ENCODE results near the gene CEP170. TPM values are rescaled to one million over a fixed set of nuclear protein-coding genes. Genes with fewer than 3 reads are reported as not detected.
"Not testable (repeated sequence)": the region's sequence is repeated elsewhere in the genome, so short reads cannot be mapped to it uniquely, and the experiment has no call there.

Gene CEP170
- total RNA-seq, 1 experiment from 2014 or later: 65.2 TPM

DNA sequence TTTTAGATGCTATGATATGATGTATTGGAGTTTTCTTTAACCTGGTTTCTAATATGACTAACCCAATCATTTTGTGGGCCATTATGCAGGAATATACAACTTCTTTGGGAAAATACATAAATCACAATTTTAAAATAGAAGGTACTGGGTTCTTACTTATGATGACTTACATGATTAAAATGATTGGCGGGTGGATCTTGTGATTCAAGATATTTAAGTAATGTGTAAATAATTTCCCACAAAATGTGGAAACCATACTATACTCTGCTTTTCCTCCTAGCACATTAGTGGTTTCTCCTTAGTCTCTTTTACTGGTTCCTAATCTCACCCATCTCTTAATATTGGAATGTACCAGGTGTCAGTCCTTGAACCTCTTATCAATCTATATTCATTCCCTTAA lies 50.7 kb downstream of the CEP170 start:
- not testable (repeated sequence) for DNase-seq (ENCODE audit: low read depth in 1 of 2, low spot score in 2 of 2); H3K4me3 ChIP-seq; H3K36me3 ChIP-seq; H3K4me1 ChIP-seq (replicated peaks); H3K27me3 ChIP-seq (replicated peaks); H3K27ac ChIP-seq; H3K9me3 ChIP-seq (replicated peaks)

DNA sequence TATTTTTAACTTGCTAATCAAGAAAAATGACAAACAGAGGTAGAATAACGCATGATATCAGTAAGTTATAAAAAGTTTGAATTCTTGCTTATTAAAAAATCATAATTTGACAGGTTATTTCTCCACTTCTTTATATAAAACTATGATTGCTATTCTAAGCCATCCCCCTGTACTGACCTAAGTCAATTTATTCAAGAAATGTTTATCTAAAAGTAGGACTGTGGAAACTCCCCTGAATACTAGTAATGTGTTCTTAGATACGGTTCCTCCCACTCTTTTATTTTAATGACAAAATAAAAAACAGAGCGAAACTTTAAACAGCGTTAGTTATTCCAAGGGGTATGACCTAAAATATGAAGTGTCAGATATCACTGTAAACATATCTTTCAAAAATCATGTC lies 51.9 kb downstream of the CEP170 start:
- not testable (repeated sequence) for DNase-seq (ENCODE audit: low read depth in 1 of 2, low spot score in 2 of 2); H3K27ac ChIP-seq; H3K4me3 ChIP-seq; H3K36me3 ChIP-seq; H3K4me1 ChIP-seq (replicated peaks); H3K27me3 ChIP-seq (replicated peaks); H3K9me3 ChIP-seq (replicated peaks)

DNA sequence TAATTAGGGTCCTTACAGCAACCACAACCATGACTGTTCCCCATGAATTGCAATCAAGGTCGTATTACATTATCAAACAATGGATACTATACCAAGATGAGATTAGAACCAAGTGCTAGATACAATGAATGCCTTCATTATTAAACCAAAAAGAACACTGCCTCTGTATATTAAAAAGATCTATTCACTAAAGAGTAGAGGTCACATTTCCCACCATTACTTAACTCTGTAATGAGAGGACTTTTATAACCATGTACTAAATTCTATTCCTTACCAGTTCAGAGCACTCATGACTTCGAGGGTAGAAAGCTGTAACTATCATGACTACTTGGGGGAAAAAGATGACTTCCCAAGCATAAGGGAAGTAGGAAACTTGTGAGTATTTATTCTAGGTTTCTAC lies 53.8 kb downstream of the CEP170 start:
- H3K27me3 ChIP-seq (replicated peaks); H3K4me1 ChIP-seq (replicated peaks); DNase-seq (ENCODE audit: low read depth in 1 of 2, low spot score in 2 of 2); H3K36me3 ChIP-seq; H3K4me3 ChIP-seq; H3K9me3 ChIP-seq (replicated peaks); H3K27ac ChIP-seq: not testable (repeated sequence)

DNA sequence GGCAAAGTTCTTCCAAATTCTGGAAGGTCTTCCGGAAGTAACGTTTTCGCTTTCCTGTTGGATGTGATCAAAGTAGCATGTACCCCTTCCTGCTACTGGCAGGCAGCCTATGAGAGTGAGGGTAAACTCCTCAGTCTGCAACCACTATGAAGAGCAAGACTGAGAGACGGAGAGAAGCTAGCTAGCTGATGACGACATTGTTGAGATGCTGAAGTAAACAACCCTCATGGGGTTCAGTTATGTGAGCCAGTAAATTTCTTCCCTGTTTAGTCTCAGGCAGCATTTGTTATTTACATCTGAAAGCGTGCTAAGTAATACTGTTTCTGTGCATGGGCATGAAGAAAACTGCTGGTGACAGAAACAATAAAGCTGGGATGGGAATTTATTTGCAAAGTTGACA lies 57.6 kb downstream of the CEP170 start:
- not testable (repeated sequence) for H3K36me3 ChIP-seq; H3K27me3 ChIP-seq (replicated peaks); H3K9me3 ChIP-seq (replicated peaks); H3K4me1 ChIP-seq (replicated peaks); H3K4me3 ChIP-seq; DNase-seq (ENCODE audit: low read depth in 1 of 2, low spot score in 2 of 2); H3K27ac ChIP-seq

DNA sequence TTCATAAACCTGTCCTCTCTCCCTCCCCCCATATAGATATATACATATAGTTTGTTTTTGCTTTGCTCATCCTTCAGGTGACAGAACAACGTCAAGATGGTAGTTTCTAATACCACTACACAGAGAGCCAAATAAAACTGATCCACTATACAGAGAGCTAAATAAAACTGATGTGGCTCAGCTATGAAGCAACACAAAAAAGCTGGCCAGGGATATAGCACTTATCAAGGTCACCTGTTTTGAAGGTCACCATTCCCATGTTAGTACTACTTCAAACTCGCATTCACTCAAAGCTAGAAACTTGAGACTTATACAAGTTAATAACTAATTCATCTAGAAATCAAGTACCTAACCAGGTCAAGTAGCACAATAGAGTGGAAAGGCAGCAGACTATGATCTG lies 61.8 kb downstream of the CEP170 start:
- DNase-seq (ENCODE audit: low read depth in 1 of 2, low spot score in 2 of 2); H3K9me3 ChIP-seq (replicated peaks); H3K36me3 ChIP-seq: not testable (repeated sequence)

DNA sequence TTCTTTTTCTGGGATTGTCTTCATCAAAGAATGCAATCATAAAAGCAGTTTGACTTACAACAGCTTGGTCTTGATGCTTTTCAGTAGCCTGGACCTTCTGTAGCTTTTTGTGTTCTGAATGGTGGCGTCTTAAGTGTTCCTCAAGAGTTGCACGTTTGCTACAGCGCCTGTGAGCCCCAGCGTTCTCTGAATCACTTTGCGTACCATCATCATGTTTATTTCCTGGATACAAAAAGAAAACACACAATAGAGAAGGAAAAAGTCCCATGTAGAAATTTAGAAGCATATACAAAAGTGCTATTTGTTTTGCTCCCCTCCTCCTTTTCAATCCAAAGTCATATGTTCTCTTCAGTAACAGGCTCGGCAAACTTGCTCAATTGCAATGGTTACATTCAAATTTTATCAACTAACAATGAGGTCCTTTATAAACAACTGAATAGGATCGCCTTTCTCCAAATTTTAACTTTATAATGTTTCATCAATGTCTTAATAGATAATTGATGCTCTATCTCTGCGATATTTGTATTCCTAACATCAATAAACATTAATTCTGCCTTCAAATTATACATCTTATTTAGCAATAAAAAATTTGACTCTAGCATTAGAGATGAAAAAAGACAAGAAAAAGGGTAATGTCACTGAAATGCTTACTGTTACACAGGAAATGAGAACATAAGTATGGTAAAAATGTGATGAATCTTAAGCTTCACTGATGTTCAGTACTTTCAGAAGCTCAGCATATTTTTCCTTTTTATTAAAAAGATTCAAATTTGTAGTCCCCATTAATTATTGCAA lies 68.7 kb downstream of the CEP170 start:
- H3K27me3 ChIP-seq (replicated peaks); H3K9me3 ChIP-seq (replicated peaks); H3K4me3 ChIP-seq; H3K4me1 ChIP-seq (replicated peaks); H3K27ac ChIP-seq; H3K36me3 ChIP-seq; DNase-seq (ENCODE audit: low read depth in 1 of 2, low spot score in 2 of 2): not testable (repeated sequence)

More for the DNA sequence above, 61.8 kb downstream of the CEP170 start:
- not testable (repeated sequence) for H3K4me1 ChIP-seq (replicated peaks); H3K27me3 ChIP-seq (replicated peaks); H3K4me3 ChIP-seq; H3K27ac ChIP-seq

DNA sequence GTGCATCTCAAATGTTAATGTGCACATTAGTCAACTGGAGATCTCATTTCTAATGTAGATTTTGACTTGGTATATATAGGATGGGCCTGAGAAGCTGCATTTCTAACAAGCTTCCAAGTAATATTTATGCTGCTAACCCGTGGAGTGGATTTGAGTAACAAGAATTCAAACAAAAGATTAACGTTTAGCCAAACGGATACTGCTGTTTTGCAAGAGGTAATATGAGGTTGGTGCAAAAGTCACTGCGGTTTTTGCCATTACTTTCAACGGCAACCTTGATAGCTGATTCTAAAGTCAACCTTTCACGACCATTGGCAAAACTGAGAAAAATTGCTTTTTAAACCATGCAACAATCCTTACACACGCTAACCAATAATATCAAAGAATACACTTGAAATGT lies 70.3 kb downstream of the CEP170 start:
- H3K9me3 ChIP-seq (replicated peaks); H3K27ac ChIP-seq; H3K4me3 ChIP-seq; H3K27me3 ChIP-seq (replicated peaks); H3K36me3 ChIP-seq; H3K4me1 ChIP-seq (replicated peaks); DNase-seq (ENCODE audit: low read depth in 1 of 2, low spot score in 2 of 2): not testable (repeated sequence)

DNA sequence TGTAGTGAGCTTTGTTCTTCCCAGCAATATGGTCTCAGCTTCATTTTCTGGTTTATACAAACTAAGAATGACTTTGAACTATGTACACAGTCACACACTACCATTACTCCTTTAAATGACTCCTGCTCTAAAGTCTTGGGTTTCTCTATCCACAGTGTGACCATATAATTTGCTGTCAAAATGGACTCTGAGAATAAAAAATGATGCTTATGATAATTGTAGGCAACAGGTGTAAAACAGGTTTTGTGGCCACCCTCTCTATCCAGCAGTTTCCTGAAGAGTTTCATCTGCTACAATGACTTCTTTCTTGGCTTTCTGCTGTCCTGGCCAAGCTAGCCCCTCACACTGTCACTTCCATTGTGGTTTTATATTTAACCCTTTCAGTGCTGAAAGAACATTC lies 71.4 kb downstream of the CEP170 start:
- not testable (repeated sequence) for H3K27me3 ChIP-seq (replicated peaks); H3K4me1 ChIP-seq (replicated peaks); H3K36me3 ChIP-seq; H3K4me3 ChIP-seq; H3K9me3 ChIP-seq (replicated peaks); DNase-seq (ENCODE audit: low read depth in 1 of 2, low spot score in 2 of 2); H3K27ac ChIP-seq

DNA sequence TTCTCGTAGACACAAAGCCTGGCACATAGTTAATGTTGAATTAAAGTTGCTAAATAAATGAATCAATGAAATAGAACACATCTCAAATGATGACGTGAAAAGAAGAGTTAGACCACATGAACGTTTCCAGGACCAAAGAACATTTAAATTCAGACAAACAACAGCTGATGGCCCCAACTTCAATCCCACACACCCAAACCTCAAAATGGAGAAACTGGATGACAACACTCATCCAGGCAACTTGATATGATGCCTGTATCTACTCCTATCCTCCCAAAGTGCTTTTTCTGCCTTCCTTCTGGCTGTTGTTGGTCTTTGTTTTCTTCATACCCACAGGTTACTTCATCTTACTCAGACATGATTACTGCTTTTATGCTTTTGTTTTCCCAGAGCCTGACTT lies 71.9 kb downstream of the CEP170 start:
- not testable (repeated sequence) for H3K27ac ChIP-seq; H3K9me3 ChIP-seq (replicated peaks); H3K4me3 ChIP-seq; H3K4me1 ChIP-seq (replicated peaks); DNase-seq (ENCODE audit: low read depth in 1 of 2, low spot score in 2 of 2); H3K27me3 ChIP-seq (replicated peaks); H3K36me3 ChIP-seq

DNA sequence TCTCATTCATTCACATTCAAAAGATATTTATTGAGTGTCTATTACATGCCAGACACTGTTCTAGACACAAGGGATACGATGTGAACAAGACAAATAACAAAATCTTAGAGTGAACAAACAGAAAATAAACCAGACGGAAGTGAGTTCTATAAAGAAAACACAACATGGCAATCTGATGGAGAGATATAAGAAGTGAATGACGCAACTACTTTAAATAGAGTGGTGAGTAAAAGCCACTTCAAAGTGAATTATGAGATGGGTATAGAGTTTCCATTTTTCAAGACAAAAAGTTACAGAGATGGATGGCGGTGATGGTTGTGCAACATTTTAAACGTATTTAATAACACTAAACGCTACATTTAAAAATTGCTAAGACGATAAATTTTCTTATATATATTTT lies 75.4 kb downstream of the CEP170 start:
- Histone ChIP-seq H3K4me1 (replicated peaks) (no peaks in the 10 kb centered on the region), H3K27ac (no peak overlapping the region), H3K4me3 (no peak overlapping the region), H3K9me3 (replicated peaks) (no peaks in the 10 kb centered on the region), H3K27me3 (replicated peaks) (no peaks in the 10 kb centered on the region), H3K36me3 (no peaks in the 10 kb centered on the region)
- DNase-seq (ENCODE audit: low read depth in 1 of 2, low spot score in 2 of 2): no peak

DNA sequence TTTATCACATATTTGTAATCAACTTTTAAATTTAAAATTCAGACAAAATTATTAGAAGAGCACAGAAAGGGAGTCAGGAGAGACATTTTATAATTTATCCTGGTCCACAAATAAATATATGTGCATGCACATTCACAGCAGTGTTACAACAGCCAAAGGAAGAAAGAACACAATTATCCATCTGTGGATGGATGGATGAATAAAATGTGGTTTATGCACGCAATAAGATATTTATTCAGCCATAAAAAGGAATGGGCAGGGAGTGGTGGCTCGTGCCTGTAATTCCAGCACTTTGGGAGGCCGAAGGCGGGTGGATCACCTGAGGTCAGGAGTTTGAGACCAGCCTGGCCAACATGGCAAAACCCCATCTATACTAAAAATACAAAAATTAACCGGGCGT lies 77.3 kb downstream of the CEP170 start:
- not testable (repeated sequence) for H3K36me3 ChIP-seq; H3K27ac ChIP-seq; H3K4me1 ChIP-seq (replicated peaks); H3K27me3 ChIP-seq (replicated peaks); H3K9me3 ChIP-seq (replicated peaks); DNase-seq (ENCODE audit: low read depth in 1 of 2, low spot score in 2 of 2); H3K4me3 ChIP-seq

DNA sequence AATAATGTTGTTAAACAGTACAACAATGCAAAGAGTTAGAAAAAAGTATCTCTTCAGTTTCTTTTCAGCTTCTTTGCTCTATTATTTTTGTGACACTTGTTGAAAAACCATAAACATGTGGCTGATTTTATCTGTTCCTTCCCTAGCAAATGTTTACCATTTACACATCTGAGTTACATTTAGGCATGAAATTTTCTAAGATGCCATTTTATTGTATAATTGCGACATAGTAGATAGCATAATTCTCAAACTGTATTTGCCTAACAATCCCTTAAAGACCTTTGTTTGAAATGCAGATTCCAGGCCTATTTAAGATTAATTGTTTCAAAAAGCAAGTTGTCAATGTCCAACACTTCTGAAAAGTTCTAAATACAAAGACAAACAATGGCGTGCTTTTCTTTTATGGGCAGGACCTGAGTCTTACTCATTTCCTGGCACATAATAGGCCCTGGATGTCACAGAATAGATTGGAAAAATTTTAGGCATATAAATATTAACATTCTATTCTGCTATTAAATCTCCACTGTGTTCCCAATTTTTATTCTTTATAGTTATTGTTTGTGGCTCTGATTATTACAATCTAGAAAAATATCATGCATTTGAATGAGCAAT lies 81.2 kb downstream of the CEP170 start:
- H3K4me3 ChIP-seq; H3K4me1 ChIP-seq (replicated peaks); H3K36me3 ChIP-seq; H3K9me3 ChIP-seq (replicated peaks); H3K27me3 ChIP-seq (replicated peaks): not testable (repeated sequence)
- H3K27ac ChIP-seq: peak overlapping the region; percentile 42; the same call in 1 of the 2 replicates
- DNase-seq (ENCODE audit: low read depth in 1 of 2, low spot score in 2 of 2): peak in 1 of 2 experiments; percentile 39

DNA sequence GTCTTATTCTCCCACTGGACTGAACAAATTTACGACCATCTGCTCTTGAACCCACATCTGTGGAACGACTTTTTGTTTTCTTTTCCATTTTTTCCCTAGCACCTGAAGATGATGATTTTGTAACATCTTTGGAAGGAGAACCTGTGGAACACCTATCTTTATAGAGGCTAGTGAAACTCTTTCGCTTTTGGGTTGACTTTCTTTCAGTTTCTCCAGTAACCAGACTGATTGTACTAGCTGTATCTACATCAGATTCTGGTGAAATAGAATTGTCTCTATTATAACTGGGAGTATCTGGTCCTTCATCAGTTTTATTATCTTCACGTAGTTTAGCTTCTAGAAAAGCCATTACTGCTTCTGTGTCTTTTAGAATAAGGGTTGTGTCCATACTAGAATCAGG lies 90.2 kb downstream of the CEP170 start:
- not testable (repeated sequence) for H3K27me3 ChIP-seq (replicated peaks); H3K27ac ChIP-seq; H3K4me3 ChIP-seq; DNase-seq (ENCODE audit: low read depth in 1 of 2, low spot score in 2 of 2); H3K36me3 ChIP-seq; H3K4me1 ChIP-seq (replicated peaks); H3K9me3 ChIP-seq (replicated peaks)

DNA sequence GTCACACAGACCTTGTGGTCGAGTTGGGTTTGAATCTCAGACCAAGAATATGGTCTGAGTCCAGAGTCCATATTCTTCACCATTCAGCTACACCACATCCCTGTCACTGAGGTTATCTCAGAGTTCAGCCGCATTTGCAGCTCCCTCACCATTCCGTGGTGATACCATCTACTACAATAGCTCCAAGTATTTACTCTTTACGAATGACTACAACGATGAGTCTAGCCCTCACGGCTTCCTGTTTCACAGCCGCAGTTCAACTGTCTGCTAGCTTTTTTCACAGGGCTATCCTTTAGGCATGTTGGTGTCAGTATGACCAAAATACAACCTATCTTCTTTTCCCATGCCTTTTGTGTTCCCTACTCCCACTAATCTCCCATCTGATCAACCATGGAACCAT lies 104.2 kb downstream of the CEP170 start:
- not testable (repeated sequence) for H3K4me1 ChIP-seq (replicated peaks); H3K36me3 ChIP-seq; H3K27me3 ChIP-seq (replicated peaks); H3K4me3 ChIP-seq; DNase-seq (ENCODE audit: low read depth in 1 of 2, low spot score in 2 of 2); H3K9me3 ChIP-seq (replicated peaks); H3K27ac ChIP-seq

DNA sequence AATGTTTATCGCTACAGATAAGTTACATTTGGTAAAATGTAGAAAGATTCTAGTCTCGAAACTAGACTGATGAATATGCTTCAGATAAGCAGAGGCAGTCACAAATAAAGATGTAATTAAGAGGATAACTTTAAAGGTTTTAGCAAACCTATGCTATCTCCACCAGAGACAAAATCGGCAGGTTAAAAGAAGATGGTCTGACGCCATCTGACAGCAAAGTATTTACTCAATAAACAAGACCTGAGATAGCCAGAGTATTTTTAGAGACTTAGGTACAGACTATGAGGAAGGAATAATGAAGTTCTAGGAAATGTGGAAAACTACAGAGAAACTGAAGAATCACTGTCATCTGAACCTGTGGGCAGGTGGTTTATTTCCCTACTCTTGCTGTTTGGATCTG lies 106.0 kb downstream of the CEP170 start:
- not testable (repeated sequence) for H3K36me3 ChIP-seq; H3K27ac ChIP-seq; H3K9me3 ChIP-seq (replicated peaks); DNase-seq (ENCODE audit: low read depth in 1 of 2, low spot score in 2 of 2); H3K4me3 ChIP-seq; H3K27me3 ChIP-seq (replicated peaks); H3K4me1 ChIP-seq (replicated peaks)
